ENCODE measurements around the gene CDH5.

Gene CDH5

DNA sequence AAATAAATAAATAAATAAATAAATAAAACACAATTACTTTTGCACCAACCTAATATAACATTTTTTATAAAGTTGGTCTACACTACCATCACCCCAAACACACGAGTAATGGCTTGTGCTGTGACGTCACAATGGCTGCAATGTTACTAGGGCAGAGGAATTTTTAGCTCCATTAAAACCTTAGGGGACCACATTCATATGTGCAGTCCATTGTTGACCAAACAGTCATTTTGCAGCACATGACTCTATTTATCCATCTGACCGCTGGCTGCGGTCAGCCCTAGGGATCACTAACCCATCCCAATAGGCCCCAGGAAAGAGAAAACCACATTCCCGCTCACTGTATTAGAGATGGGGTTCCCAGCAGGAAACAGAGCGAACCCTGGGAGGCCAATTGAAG, 9.6 kb downstream of the CDH5 start:
- no peaks in the 10 kb centered on the region for H4K20me1 ChIP-seq (ENCODE audit: low read depth, low read length)
- no peak overlapping the region for H2AFZ ChIP-seq (ENCODE audit: low read depth, low read length, severe bottlenecking)
- H3K9me3 ChIP-seq (ENCODE audit: insufficient read depth, low read length) = no peaks in the 10 kb centered on the region
- no peak overlapping the region for H3K9ac ChIP-seq (ENCODE audit: low read length)
- no peak overlapping the region for H3K4me3 ChIP-seq (ENCODE audit: insufficient read depth, low read length, poor library complexity, severe bottlenecking)
- no peaks in the 10 kb centered on the region for H3K9me2 ChIP-seq (replicated peaks; ENCODE audit: insufficient read depth, low read length)
- no peaks in the 10 kb centered on the region for H3K79me2 ChIP-seq (ENCODE audit: insufficient read depth, low read length)
- H3F3A ChIP-seq (ENCODE audit: insufficient read depth) = no peaks in the 10 kb centered on the region
- TF ChIP-seq EZH2phosphoT487 (conservative IDR thresholded peaks at IDR 0.05; ENCODE audit: low read length) = no peak
- TF ChIP-seq, protein P1, sequence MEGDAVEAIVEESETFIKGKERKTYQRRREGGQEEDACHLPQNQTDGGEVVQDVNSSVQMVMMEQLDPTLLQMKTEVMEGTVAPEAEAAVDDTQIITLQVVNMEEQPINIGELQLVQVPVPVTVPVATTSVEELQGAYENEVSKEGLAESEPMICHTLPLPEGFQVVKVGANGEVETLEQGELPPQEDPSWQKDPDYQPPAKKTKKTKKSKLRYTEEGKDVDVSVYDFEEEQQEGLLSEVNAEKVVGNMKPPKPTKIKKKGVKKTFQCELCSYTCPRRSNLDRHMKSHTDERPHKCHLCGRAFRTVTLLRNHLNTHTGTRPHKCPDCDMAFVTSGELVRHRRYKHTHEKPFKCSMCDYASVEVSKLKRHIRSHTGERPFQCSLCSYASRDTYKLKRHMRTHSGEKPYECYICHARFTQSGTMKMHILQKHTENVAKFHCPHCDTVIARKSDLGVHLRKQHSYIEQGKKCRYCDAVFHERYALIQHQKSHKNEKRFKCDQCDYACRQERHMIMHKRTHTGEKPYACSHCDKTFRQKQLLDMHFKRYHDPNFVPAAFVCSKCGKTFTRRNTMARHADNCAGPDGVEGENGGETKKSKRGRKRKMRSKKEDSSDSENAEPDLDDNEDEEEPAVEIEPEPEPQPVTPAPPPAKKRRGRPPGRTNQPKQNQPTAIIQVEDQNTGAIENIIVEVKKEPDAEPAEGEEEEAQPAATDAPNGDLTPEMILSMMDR (IDR thresholded peaks at IDR 0.05; ENCODE audit: insufficient read depth, low read length, poor library complexity, severe bottlenecking) = no peak
- H3K27ac ChIP-seq (ENCODE audit: low read depth, low read length) = no peak overlapping the region
- H3K36me3 ChIP-seq (ENCODE audit: low read length) = no peaks in the 10 kb centered on the region
- no peaks in the 10 kb centered on the region for H3K27me3 ChIP-seq (ENCODE audit: low read length)
- no peak overlapping the region for H3K4me2 ChIP-seq (ENCODE audit: low read depth, low read length, poor library complexity, severe bottlenecking)

DNA sequence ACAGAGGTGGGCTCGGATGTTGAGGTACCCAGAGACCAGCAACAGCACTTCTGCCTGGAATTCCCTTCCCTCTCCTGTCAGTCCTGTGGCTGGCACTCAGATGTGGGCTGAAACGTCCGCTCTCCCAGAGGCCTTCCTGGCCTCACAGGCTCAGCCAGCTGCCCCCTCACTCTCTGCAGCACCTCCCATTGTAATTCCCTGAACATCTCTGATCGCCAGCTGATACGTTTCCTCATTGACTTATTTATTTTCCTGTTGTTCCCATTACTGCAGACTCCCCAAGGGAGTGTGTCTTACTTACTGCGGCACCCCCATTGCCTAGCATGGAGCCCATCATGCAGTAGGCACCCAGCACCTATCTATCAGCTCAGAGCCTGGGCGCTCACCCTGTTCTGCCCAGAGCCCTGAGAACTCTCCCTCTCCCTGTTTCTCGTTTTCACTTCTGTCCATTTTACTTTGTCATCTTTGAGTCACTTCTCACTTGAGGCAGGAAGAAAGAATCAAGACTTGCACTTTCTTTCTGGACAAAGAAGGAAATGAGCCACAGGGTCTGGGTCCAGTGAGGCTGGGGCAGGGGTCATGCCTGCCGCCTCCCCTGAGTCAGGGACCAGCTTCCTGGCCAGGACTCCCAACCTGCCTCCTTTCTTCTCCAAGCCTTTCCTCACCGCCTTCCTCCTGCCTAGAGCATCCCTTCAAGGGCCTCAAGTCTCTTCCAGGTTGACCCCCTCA, 10.2 kb downstream of the CDH5 start:
- no peak overlapping the region for H3K27ac ChIP-seq (ENCODE audit: low read depth, low read length)
- no peak for TF ChIP-seq EZH2phosphoT487 (conservative IDR thresholded peaks at IDR 0.05; ENCODE audit: low read length)
- TF ChIP-seq, protein P1 (IDR thresholded peaks at IDR 0.05; ENCODE audit: insufficient read depth, low read length, poor library complexity, severe bottlenecking) = no peak
- H3K79me2 ChIP-seq (ENCODE audit: insufficient read depth, low read length) = no peaks in the 10 kb centered on the region
- H3K9ac ChIP-seq (ENCODE audit: low read length) = no peak overlapping the region
- H3K9me2 ChIP-seq (replicated peaks; ENCODE audit: insufficient read depth, low read length) = no peaks in the 10 kb centered on the region
- no peak overlapping the region for H2AFZ ChIP-seq (ENCODE audit: low read depth, low read length, severe bottlenecking)
- H3K4me3 ChIP-seq (ENCODE audit: insufficient read depth, low read length, poor library complexity, severe bottlenecking) = no peak overlapping the region
- H3K27me3 ChIP-seq (ENCODE audit: low read length) = no peaks in the 10 kb centered on the region
- no peak overlapping the region for H3K4me2 ChIP-seq (ENCODE audit: low read depth, low read length, poor library complexity, severe bottlenecking)
- no peaks in the 10 kb centered on the region for H3K9me3 ChIP-seq (ENCODE audit: insufficient read depth, low read length)
- H3K36me3 ChIP-seq (ENCODE audit: low read length) = no peaks in the 10 kb centered on the region
- H4K20me1 ChIP-seq (ENCODE audit: low read depth, low read length) = no peaks in the 10 kb centered on the region
- H3F3A ChIP-seq (ENCODE audit: insufficient read depth) = no peaks in the 10 kb centered on the region

DNA sequence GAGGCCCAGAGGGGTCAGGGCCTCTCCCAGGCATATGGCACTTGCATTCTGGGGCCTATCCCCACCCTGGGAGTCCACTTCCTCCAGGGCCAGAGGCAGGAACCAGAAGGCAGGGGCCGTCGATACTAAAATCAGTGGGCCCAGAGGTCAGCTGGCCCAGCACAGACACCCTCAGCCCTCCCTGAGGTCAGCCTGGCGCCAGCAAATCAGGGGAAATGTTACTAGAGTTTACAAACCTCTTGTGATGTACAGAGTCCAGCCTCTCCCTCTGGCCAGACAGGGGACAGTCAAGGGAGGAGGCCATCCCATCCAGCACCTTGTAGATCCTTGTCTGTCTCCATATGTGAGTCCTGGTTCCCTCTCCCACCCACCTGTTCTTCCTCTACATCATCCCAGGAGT, 10.8 kb downstream of the CDH5 start:
- Histone ChIP-seq H3K79me2 (ENCODE audit: insufficient read depth, low read length) (no peaks in the 10 kb centered on the region), H3K4me3 (ENCODE audit: insufficient read depth, low read length, poor library complexity, severe bottlenecking) (no peak overlapping the region), H3K9me3 (ENCODE audit: insufficient read depth, low read length) (no peaks in the 10 kb centered on the region), H3K4me2 (ENCODE audit: low read depth, low read length, poor library complexity, severe bottlenecking) (no peak overlapping the region), H2AFZ (ENCODE audit: low read depth, low read length, severe bottlenecking) (no peak overlapping the region), H4K20me1 (ENCODE audit: low read depth, low read length) (no peaks in the 10 kb centered on the region), H3K9me2 (replicated peaks; ENCODE audit: insufficient read depth, low read length) (no peaks in the 10 kb centered on the region), H3K36me3 (ENCODE audit: low read length) (no peaks in the 10 kb centered on the region), H3F3A (ENCODE audit: insufficient read depth) (no peaks in the 10 kb centered on the region), H3K27ac (ENCODE audit: low read depth, low read length) (no peak overlapping the region), H3K27me3 (ENCODE audit: low read length) (no peaks in the 10 kb centered on the region), H3K9ac (ENCODE audit: low read length) (no peak overlapping the region)
- TF ChIP-seq, protein P1 (IDR thresholded peaks at IDR 0.05; ENCODE audit: insufficient read depth, low read length, poor library complexity, severe bottlenecking) = no peak
- TF ChIP-seq EZH2phosphoT487 (conservative IDR thresholded peaks at IDR 0.05; ENCODE audit: low read length) = no peak

Measured in SU-DHL-6 (cell line).